HG02588 (cell line): Measurements from ENCODE around the gene KCNIP3.

Experiments
- ATAC-seq: cut with Tn5 transposase; IDR thresholded peaks from one replicate; pipeline ENCODE4 v1.9.1; 2021; ENCODE audit warnings: mild to moderate bottlenecking, moderate library complexity; ENCODE audit not compliant: unreplicated experiment

Gene KCNIP3

DNA sequence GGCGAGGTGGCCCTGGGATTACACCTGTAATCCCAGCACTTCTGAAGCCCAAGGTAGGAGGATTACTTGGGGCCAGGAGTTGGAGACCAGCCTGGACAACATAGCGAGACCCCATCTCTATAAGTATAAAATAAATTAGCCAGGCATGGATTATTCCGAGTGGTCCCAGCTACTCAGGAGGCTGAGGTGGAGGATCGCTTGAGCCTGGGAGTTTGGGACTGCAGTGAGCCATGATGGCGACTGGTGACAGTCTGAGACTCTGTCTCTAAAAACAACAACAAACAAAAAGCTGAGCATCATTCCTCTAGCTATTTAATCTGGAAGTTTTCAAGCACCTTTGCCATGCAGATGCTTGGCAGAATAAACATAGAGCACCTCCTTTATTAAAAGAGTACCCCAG lies 83.6 kb downstream of the KCNIP3 start:
- ATAC-seq = no peak

DNA sequence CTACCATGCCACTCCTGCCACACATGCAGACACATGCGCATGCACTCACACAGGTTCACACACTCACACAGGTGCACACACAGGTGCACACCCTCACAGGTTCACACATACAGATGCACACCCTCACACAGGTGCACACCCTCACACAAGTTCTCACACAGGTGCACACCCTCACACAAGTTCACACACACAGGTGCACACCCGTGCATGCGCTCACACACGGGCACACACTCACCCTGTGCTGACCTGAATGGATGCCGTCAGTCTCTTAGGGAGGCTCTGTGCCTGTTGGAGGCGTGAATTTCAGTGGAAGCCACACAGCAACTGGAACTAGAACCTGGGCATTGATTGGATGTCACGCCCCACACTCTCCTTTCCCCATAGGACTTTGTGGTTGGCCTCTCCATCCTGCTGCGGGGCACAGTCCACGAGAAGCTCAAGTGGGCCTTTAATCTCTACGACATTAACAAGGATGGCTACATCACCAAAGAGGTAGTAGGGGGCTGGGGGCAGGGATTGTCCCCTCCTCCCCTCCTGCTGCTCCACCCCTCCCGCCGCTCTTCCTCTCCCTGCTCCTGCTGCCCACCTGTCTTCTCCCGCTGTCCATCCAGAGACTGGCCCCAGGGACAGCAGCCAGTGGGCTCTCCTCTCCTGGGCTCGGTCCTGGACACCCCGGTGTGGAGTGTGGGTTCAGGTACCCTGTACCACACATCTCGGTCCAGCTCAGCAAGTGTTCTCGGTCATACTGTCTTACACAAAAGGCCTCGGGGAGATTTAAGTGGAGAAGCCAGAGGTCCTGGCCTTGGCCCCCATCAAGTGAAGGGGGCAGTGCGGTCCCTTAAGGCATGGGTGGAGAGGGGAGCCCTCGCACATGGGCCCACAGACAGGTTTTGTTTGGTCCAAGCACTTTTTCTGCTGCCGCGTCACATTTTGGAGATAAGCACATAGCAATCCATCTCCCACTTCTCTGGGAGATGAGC lies 84.4 kb downstream of the KCNIP3 start:
- ATAC-seq = no peak

DNA sequence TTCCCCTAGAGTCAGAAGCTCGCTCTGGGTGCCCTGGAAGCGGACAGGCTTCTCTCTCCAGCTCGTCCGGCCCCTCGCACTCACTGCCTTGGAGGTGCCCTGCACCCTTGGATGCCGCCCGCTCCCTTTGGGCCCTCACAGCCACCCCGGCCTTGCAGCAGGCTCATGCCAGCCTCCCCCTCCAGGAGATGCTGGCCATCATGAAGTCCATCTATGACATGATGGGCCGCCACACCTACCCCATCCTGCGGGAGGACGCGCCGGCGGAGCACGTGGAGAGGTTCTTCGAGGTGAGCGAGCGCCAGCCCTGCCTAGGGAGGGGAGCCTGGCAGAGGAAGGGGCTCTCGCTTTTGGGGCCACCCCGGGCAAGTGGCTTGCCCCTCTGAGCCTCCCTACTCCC lies 85.0 kb downstream of the KCNIP3 start:
- no peak for ATAC-seq

DNA sequence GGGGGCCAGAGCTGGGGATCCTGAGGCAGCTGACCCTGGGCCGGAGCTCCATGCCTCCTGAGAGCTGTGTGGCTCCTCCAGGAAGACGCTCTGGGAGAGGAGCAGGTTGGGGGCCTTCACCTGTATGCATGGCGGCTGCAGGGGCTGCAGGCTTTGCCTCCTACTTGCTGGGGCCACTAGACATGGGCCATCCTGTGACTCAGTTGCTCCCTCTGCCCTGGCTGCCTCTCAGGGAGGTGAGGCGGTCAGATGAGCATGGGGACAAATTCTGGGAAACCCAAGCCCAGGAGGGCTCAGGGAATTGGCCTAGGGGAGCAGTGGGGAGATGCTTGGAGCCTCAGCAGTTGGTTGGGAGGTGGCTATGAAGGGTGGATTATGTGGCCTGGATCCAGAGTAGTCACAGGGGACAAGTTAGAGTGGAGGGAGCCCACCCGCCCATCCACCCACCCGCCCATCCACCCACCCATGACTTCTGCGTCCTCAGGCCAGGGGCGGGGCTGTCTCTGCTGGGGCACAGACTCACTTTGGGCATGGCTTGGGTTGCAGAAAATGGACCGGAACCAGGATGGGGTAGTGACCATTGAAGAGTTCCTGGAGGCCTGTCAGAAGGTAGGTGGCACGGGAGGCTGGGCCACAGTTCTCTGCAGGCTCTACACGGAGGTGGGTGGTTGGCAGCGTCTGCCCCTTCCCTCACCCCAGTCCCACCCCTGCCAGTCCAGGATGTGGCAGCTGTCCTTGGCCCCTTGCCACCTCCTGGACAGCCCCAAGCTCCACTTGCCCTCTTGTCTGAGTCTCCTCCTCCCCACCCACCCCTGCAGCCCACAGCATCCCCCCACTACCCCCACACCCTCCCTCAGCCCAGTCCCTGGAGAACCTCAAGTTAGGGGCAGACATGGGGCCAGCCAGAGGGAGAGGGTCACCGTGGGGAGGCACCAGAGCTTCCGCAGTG lies 85.8 kb downstream of the KCNIP3 start:
- no peak for ATAC-seq

DNA sequence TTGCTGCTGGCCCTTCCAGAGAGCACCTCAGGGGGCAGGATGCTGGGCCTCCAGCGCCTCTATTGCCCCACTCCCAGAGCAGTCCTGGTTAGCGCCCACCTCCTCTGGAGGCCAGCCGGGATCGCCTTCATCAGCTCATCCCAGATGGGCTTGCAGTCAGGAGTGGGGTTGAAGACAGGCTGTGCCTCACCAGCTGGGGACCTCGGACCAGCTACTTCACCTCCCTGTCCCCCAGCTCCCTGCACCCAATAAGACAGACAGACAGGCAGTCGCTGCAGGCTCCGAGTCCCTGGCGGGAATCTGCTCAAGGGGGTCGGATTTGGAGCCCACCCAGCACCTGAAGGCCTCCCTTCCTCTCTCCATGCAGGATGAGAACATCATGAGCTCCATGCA lies 86.5 kb downstream of the KCNIP3 start:
- ATAC-seq = no peak

DNA sequence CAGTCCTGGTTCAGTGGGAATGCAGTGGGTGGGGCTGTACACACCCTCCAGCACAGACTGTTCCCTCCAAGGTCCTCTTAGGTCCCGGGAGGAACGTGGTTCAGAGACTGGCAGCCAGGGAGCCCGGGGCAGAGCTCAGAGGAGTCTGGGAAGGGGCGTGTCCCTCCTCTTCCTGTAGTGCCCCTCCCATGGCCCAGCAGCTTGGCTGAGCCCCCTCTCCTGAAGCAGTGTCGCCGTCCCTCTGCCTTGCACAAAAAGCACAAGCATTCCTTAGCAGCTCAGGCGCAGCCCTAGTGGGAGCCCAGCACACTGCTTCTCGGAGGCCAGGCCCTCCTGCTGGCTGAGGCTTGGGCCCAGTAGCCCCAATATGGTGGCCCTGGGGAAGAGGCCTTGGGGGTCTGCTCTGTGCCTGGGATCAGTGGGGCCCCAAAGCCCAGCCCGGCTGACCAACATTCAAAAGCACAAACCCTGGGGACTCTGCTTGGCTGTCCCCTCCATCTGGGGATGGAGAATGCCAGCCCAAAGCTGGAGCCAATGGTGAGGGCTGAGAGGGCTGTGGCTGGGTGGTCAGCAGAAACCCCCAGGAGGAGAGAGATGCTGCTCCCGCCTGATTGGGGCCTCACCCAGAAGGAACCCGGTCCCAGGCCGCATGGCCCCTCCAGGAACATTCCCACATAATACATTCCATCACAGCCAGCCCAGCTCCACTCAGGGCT lies 87.9 kb downstream of the KCNIP3 start:
- no peak for ATAC-seq

DNA sequence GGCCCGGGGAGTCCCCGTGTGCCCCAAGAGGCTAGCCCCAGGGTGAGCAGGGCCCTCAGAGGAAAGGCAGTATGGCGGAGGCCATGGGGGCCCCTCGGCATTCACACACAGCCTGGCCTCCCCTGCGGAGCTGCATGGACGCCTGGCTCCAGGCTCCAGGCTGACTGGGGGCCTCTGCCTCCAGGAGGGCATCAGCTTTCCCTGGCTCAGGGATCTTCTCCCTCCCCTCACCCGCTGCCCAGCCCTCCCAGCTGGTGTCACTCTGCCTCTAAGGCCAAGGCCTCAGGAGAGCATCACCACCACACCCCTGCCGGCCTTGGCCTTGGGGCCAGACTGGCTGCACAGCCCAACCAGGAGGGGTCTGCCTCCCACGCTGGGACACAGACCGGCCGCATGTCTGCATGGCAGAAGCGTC lies 88.4 kb downstream of the KCNIP3 start:
- no peak for ATAC-seq

DNA sequence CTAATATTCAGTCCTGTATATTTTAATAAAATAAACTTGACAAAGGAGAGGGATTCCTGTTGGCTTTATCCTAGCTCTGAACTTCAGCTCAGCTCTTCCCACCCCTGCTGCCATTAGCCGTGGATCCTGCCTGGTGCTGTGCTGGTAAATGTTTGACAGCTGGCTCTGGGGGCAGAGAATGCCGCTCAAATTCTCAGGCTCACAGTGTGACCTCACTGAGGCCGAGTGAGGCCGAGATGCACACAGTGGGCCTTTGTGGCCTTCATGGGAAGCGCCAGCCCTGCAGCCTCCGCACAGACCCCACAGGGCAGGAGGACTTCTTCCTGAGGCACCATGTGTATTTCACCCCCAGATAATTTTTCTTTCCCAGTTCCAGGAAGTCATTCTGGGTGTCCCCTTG lies 88.9 kb downstream of the KCNIP3 start:
- no peak for ATAC-seq

DNA sequence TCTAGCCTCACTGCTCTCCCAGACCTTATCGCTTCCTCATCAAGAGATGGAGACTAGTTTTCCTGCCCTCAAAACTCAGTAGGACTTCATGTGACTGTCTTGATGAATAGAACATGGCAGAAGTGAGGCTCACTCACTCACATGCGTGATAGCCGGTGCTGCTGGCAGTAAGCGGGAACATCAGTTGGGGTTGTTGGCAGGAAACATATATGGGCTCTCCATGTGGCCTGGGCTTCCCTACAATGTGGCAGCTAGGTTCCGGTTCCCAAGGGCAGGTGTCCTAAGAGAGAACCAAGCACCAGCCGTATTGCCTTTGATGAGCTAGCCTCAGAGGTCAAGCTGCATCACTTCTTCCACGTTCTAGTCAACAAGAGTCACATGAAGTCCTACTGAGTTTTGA lies 90.2 kb downstream of the KCNIP3 start:
- ATAC-seq = no peak

DNA sequence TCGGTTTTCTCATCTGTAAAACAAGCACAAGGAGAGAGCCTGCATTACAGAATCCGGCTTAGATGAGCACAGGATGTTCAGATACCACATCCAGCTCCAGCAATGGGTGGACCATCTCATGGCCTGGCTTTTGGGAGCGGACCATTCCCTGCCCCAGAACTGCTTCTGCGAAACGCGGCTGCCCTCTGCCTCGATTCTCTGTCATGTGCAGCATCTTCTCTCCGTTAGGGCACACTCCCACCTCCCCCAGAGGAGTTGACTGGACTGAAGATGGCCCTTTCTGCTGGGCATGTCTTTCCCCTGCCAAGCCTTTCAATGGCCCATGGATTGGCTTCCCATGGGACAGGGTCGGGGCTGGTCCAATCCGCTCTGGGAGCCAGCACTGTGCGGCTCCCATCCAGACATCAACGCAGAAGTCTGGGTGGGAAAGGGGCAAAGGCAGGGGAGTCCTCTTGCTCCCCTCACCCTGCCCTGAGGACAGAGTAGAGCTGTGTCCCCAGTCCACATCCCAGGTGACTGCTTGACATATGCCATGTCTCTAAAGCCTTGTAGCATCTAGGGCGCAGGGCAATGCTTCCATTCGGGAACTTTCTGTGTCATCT lies 91.0 kb downstream of the KCNIP3 start:
- no peak for ATAC-seq

DNA sequence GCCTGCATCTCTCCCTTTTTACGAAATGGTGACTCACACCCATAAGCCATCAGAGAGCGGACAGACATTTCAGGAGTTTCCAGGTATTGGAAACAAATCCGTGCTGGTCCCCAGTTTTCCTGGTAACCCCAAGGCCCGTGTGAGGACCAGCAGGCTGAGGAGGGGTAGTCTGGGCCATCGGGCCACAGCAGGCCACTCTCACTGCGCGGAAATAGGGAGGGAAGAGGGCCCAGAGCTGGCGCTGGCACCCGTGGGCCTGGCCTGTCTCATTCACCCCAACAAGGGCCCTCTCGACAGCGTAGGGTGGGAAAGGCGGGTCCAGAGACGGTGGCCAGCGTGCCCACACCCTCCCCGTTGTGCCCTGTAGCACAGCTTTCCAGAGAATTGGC lies 91.7 kb downstream of the KCNIP3 start:
- no peak for ATAC-seq

DNA sequence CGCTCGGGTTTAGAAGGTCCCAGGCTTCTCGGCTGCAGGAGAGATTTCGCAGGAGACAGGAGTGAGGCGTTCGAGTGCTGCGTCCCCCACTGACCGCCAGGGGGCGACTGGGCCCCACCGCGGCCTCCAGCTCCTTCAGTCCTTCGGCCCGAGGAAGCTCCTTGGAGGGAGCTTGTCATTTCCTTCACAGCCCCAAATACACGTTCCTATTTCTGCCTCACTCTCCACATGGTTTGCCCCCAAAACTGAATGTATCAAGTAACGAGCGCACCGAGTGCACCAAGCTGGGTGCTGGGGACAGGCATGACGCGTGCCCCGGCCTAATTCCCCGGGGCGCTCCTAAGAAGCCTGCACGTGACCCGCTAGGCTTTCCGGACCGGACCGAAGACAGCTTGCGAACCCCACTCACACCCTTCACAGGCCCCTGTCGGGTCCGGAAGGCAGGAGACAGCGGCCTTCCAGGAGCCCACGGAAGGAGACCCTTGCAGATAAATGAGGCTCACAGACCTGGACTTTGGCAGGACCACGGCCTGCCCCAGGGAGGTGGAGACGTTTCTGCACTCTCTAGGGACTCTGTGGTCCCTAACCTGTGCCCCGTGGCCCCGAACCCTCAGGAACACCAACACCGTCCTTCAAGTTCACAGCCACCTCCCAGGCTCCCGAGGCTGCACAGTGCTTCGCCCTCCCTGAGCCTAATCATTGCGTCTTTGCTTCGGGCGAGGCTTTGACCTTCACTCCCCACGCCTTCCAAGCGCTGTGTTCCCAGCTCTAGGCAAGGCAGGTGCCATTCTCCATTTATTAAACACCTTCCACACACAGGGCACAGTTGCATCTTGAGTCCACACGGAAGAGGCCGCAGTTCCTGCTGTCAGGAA lies 92.3 kb downstream of the KCNIP3 start:
- no peak for ATAC-seq

DNA sequence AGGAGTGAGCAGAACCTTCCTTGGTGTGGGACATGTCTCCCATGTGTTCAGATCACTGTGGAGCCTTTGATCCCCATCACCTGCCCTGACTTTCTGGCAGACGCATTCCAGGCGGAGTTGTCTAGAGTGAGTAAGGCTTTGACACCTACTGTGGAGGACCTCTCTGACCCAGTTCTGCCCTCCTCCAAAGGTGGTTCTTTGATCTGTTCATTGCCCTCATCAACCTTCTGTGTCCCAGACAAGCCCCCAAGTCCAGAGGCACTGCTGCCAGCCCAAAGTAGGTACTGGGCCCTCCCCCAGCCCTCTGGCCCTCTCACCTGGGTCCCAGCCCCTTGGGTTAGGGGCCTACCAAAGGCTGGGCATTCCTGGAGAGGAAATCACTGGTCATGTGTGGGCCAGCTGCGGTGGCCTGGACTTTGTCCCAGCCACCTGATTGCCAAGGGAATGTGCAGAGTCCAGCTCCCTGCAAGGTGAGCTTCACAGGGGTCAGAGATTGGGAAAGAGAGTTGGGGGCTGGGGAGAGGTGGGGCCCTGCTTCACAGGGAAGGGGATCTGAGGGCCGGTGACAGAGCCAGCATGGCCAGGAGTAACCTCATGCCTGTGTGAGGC lies 93.2 kb downstream of the KCNIP3 start:
- ATAC-seq = no peak

DNA sequence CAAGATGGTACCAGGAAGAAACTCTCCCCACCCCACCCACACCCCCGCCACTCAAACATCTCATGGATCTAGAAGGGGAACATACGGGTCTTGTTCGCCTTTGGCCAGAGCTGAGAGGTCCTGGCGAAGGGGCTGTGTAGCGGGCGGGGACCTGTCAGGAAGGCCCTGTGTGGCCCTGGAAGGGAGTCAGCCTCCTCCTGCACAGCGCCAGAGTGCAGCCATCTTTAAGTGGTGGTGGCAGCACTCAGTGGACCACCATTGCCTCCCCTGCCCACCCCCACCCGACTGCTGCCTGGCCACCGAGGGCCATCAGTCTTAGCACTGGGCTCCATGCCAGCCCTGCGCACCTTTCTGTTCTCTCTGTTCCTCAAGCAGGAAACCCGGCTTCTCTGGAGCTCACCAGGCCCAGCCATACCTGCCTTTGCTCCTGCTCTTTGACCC lies 93.8 kb downstream of the KCNIP3 start:
- ATAC-seq = no peak

DNA sequence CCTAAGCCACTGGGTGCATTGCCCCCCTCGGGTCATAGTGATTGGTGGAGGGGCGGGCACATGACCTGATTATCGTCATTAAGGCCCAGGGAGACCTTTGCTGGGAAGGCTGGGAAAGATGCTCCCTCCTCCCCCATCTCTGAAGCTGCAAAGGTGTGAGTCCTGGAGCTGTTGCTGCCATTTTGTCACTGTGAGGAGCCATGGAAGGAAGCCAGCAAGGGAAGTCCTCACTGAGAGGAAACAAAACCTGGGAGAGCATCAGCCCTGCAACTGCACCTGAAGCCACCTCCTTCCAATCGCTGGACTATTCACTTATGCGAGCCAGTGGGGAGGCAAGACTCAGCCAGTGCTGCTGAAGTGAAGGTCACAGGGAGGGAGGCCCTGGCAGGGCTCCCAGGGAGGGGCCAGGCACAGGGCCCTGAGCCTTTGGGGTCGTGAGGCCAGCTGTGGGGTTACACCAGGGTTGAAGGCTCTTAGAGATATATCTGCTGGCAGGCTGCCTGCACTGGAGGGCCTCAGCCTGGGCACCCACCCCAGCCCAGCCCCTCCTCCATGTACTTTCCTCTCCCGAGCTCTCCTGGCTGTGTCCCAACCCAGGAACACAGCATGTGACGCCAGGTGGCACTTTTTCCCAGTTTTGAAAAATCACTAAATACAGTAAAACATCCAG lies 94.6 kb downstream of the KCNIP3 start:
- ATAC-seq = no peak

DNA sequence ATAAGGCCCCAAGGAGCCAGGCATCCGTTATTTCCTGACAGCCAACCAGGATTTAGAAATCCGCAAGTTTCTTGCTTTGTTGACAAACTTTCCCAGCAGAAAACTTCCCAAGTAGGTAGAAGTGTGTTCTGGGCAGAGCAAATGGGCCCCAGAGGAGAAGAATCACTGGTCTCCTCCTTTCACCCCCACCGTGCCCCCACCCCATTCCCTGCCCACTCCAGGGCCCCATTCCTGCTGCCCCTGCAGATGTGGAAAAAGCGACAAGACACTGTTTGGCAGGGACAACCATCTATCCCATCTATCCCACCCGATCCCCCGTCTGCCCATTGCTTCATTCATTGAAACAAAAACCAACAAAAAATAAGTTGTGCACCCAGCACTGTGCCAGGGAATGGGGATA lies 95.2 kb downstream of the KCNIP3 start:
- ATAC-seq = no peak

DNA sequence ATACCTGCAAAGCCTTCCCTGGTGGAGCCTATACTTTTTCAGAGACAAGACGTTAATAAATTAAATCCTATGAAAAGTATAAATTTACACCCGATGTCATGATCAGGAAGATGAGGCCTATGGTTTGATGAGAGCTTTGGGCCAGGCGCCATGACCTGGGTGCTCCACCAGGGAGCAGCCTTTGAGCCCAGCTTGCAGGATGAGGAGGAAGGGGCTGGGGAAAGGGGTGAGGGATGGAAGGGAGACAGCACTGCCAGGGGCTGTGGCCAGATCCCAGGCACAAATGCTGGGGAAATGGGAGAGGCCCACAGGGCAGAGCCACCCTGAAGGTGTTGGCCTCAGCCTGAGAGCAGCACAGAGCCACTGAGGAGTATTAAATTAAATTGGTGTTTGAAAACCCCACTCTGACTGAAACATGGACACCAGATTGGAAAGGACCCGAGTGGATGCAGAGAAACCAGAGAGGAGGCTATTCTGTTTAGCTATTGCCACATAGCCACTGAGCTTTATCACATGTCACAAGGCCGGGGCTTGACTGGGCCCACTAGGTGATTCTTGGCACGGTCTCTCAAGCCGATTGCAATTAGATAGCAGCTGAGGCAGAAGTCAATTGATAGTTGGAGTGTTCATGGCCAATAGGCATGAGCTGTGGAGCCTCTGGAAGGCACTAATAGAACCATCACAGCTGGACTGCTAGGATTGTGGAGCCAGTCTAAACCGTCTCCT lies 95.7 kb downstream of the KCNIP3 start:
- no peak for ATAC-seq

DNA sequence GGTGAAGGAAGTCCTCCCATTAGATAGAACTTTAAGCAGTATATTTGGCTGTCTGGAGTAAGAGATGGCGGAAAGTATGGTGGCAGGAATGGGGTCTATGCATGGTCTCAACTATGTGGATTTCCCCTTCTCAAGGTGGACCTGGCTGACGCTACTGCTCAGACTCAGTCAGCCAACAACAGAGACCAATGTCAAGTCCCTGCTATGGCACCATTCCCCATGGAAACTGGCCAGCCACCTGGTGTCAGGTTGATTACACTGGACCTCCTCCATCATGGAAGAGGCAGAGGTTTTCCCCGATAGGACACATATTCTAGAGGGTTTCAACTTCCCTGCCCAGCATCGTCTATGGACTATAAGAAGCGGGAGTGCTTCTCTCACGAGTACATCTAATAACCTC lies 96.8 kb downstream of the KCNIP3 start:
- no peak for ATAC-seq
